GM19455 (cell line): ENCODE measurements around the gene MCTP1.
A peak's percentile ranks its signal among the peaks of the same experiment; 100 is the strongest.

Source experiments
- ATAC-seq: cut with Tn5 transposase; IDR thresholded peaks from one replicate; pipeline ENCODE4 v1.9.1; 2021; ENCODE audit not compliant: unreplicated experiment

MCTP1 gene

DNA sequence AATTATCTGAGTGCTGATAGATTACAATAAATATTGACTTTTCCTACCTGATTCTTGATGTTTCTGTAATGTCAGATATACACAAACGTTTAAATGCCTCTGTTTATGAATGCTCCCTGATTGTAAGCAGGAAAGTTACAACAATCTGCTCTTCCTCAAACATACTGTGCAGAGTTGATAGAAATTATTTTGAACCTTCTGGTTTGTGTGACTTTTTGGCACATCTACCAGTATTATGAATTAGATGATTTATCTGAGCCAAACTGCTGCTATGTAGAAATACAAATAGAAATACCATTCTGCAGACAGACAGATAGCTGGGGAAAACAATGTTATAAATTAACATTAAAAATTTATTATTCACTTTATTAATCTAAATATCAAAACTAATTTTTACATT lies 553.4 kb downstream of the MCTP1 start:
- no peak for ATAC-seq

DNA sequence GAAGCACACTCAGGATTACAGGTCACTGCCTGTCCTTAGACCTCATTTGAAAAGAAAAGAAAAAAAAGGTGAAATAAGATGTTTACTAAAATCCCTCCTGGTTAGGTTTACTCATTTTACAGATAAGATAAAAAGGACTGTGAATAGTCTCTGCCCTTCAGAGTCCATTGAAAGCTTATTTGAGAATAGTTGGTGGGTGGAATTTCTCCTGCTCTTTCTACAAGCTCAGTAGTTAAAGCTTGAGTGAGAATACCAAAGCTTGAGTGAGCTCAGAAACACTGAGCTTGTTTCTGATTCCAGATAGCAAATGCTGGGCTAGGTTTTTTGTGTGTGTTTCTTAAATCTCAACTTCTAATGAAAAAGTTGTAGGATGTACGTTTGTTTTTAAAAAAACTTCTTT lies 559.8 kb downstream of the MCTP1 start:
- no peak for ATAC-seq

DNA sequence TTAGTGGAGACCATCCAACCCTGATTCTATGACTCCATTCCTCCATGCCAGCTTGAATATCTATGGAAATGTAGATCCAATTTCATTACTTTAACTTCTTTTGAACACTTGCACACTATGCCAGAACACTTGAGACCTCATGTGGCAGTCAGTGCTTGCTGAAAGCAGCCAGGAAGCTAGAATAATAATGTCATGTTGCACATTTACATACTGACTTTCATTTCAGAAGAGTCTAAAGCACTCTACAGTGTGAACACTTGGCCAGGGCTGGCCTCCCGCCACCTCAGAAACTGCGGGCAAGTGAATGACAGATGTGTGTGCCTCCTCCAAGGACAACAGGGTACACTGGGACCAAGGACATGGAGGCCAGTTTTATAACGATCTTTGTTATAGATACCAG lies 569.1 kb downstream of the MCTP1 start:
- ATAC-seq: no peak

- no peak for ATAC-seq
These were observed 573.1 kb downstream of the MCTP1 start for GRCh38 chr5:94711785-94712184.

GRCh38 chr5:94709277-94709676 lies 575.6 kb downstream of the MCTP1 start:
- ATAC-seq: no peak

- ATAC-seq: no peak
These were observed 577.5 kb downstream of the MCTP1 start for GRCh38 chr5:94707359-94707758.

DNA sequence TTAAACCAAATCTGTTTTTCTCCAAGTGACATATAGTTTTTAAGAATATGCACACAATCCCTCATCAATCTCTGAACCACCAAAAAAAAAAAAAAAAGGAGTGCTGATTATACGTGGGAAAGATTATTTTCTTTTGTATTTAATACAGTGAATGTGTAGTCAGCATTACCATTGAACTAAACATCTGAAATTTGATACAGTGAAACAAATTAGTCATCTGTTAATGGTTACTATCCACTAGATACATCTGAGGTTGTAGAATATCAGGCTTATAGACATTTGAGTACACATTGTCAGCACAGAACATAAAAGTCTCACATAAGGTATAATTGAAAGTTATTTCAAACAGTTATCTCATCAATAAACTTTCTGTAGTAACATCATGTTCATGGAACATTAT lies 579.5 kb downstream of the MCTP1 start:
- no peak for ATAC-seq

- ATAC-seq: no peak
These were observed 582.2 kb downstream of the MCTP1 start for GRCh38 chr5:94702729-94703128.

GRCh38 chr5:94700592-94700991 lies 584.3 kb downstream of the MCTP1 start:
- peak; percentile 81 for ATAC-seq

DNA sequence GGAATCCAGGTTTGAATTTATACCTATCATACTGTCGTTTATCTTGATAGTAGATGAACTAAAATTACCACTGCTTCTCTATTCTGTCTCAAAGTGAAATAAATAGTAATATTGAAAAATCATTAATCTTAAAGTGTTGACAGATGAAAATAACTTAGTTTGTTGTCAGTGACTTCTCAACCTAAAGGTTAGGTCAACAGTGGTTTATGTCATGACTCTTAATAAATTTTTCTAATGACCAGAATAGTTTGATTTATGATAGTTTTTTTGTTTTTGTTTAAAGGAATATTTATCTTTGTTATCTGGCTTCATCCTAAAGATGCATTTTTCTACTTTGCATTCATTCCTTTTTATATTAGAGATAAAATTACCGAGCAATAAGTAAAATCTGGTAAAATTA lies 585.3 kb downstream of the MCTP1 start:
- no peak for ATAC-seq

- no peak for ATAC-seq
These were observed 586.7 kb downstream of the MCTP1 start for GRCh38 chr5:94698197-94698596.

- ATAC-seq: no peak
These were observed 590.2 kb downstream of the MCTP1 start for GRCh38 chr5:94694671-94695070.

DNA sequence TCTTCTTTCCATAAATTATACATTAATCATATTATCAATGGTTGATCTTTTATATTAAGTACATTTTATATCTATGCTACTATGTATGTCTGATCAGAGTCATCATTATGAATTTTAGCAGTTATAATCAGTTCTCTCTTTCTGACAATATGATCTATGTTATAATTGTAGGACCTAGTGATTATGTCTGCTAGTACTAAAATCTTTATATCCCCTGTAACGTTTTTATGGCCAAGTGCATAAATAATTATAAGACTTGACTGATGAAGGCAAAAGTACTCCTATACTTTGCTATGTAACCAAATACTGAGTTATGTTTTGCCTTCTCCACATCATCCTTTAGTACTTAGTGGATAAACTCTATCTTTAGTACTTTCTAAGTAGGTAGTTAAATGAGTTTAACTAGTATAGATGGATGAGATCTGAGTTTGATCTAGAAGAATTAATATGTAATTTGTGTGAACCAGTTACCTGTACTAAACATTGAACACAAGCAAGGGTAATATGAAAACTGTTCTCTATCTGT lies 591.0 kb downstream of the MCTP1 start:
- ATAC-seq: no peak

GRCh38 chr5:94693043-94693822 lies 591.7 kb downstream of the MCTP1 start:
- peak; percentile 66 for ATAC-seq

GRCh38 chr5:94692581-94692980 lies 592.3 kb downstream of the MCTP1 start:
- ATAC-seq: no peak

GRCh38 chr5:94691949-94692348 lies 592.9 kb downstream of the MCTP1 start:
- no peak for ATAC-seq

DNA sequence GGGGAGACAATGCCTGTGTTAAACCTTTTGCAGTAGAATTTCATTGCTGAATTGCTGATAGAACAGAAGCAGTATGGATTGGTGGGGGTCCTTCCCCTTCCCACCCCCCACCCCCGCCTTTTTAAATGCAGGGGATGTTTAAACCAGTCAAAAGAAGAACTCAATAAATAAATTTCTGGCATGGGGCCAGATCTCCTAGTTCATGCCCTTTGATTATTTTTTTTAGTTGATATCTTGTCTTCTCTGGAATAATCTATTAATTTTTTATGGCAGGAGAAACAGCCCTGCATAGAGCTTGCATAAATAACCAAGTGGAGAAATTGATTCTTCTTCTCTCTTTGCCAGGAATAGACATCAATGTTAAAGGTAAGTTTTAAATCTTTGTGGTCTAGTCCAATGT lies 593.6 kb downstream of the MCTP1 start:
- no peak for ATAC-seq

DNA sequence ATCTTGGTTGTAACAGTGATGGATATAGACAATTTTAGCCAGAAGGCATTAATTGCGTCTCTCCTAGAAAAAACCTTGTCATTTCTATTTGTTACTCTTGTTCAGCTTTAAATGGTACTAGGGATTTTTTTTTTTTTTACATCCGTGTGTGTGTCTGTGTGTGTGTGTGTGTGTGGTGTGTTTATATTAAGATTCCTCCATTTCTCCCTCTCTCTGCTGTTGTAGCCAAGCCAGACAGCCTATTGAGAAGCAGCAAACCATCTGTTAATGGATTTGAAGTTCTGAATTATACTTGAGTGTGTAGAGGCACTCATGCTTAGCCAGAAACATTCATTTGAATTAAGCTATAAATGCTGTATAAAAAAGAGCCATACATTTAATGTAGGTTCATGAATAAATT lies 594.1 kb downstream of the MCTP1 start:
- no peak for ATAC-seq

DNA sequence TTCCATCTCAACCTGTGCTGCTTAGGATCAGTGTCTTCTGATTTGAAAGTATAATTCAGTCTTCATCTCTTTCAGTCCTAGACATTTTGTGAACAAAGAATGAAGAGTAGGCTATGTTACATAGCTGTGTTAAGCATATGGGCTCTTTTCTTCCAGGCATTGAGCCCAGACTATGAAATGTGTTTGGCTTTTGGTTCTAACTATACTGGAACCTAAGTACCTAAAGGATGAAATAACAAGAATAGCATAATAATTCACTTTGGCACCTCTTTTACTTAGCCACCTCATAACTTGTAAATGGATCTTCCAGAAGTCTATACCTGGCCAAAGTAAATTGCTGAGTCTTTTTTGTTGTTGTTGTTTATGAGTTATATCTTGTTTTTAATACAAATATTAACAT lies 595.0 kb downstream of the MCTP1 start:
- ATAC-seq: no peak

DNA sequence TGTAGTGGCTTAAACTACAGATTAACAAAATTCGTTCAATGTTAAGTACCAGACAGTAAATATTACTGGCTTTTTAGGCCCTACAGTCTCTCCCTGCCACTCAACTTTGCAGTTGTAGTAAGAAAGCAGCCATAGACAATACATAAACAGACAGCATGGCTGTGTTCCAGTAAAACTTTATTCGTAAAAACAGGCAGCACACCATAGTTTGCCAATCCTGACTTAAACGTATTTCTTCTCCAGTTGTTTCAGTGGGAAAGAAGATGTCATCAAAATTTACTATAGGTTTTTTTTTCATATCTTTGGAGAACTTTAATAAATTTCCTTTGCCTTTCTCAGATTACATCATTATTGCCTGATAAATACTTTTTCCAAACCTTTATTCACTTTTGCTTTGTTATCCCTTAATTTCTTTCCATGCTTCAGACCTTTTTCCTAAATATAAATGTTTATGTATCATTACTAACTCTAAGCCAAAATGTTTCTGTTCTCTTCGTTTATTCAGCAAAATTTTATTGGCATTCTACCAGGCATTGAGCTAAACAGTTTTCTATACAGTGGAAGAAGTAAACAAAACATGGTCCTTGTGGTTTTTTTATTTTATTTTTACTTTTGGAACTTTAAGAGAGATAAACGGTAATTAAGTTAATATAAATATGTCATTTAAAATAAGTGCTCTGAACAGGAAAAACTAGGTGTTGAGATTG lies 601.9 kb downstream of the MCTP1 start:
- no peak for ATAC-seq

GRCh38 chr5:94675965-94676618 lies 608.8 kb downstream of the MCTP1 start:
- ATAC-seq: no peak
